Measurements from ENCODE around the gene HMX3.

HMX3 gene

DNA sequence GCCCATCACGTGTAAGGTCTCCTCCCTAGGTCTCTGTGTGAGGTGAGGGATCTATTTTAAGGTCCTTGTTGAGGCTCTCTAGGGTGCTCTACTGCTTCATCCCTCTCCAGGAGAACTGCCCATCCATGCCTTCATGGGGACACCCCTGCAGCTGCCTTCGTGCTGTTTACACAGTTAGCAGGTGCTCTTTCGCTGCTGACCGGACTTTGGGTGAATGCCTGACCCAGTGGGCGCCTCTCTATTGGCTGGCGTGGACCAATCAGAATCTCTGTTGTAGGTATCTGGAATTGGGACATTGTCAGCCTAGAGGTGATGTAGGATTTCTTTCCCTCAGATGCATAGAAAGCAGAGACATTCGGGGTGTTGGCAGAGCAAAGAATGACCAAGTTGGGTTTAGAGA is 38.7 kb upstream of the HMX3 start:
- TF ChIP-seq, protein P1, sequence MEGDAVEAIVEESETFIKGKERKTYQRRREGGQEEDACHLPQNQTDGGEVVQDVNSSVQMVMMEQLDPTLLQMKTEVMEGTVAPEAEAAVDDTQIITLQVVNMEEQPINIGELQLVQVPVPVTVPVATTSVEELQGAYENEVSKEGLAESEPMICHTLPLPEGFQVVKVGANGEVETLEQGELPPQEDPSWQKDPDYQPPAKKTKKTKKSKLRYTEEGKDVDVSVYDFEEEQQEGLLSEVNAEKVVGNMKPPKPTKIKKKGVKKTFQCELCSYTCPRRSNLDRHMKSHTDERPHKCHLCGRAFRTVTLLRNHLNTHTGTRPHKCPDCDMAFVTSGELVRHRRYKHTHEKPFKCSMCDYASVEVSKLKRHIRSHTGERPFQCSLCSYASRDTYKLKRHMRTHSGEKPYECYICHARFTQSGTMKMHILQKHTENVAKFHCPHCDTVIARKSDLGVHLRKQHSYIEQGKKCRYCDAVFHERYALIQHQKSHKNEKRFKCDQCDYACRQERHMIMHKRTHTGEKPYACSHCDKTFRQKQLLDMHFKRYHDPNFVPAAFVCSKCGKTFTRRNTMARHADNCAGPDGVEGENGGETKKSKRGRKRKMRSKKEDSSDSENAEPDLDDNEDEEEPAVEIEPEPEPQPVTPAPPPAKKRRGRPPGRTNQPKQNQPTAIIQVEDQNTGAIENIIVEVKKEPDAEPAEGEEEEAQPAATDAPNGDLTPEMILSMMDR (IDR thresholded peaks at IDR 0.05; ENCODE audit: low read depth, low read length) = no peak
- no peak for DNase-seq (ENCODE audit: extremely low read depth, low read depth)

DNA sequence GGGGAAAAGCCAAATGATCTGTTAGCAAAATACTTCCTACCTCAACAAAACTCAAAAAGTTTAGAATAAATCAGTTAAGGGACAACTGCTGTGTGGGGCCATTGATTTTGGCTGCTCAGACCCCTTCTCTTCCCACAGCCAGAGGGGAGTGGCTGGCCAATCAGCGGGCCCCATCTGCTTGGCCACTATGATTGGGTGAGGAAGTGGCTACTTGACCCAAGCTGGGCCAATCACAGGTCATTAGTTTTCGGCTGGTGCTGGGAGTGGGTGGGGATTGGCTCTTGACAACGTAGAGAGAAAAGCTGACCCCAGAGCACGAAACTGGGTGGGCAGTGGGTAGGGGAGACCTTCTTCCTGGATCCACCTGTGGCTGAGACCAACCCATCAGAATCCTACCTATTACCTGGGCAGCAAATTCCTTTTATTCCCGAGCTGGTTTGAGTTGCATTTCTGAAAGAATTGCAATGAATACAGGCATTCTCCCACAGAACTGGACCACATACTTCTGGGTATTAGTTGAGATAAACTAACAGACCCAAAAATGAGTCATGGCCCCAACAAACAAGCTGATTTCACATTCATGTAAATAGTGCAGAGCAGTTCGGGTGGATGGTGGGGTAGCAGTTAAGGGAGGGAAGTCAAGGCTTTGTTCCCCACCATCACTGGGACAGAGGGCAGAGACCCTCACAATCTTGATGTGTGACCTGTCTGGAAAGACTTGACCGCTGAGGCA is 35.6 kb upstream of the HMX3 start:
- no peak for DNase-seq (ENCODE audit: extremely low read depth, low read depth)

DNA sequence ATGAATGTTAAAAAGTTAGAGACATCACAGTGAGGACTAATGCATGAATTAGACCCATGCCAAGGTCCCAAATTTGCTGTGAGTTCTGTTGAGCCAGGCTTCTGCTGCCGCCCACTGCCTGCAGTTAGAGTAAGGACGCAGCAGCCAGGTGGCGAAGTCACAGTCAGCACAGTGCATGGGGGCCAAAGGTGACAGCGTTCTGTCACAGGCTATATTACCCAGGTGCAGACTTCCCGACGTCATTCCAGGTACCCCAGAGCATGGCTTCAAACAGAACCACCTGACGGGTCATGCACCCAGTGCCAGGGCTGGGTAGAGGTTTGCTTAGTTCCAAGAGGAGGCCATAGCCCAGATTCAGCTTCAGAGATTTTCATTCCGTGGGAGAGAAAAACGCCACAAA is 33.9 kb upstream of the HMX3 start:
- TF ChIP-seq, protein P1 (IDR thresholded peaks at IDR 0.05; ENCODE audit: low read depth, low read length) = no peak
- DNase-seq (ENCODE audit: extremely low read depth, low read depth) = no peak

More for the DNA sequence above, 35.6 kb upstream of the HMX3 start:
- TF ChIP-seq, protein P1 (IDR thresholded peaks at IDR 0.05; ENCODE audit: low read depth, low read length) = no peak

DNA sequence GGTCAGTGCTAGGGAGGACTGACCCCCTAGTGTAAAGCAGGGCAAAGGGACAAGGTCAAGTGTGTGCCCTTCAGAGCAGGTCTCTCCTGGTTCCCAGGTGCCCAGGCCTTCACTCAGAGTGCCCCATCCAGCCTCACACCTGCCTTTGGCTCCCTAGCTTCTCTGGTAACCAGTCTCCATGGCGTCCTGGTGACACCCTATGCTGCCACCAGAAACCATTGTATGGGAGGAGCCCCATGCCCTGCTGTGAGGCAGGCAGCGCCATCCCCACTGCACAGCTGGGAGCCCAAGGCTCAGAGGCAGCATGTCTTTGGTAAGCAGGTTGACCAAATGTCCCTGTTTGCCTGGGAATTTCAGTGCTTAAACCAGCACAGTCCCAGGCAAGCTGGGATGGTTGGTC is 33.1 kb upstream of the HMX3 start:
- TF ChIP-seq, protein P1 (IDR thresholded peaks at IDR 0.05; ENCODE audit: low read depth, low read length) = no peak

DNA sequence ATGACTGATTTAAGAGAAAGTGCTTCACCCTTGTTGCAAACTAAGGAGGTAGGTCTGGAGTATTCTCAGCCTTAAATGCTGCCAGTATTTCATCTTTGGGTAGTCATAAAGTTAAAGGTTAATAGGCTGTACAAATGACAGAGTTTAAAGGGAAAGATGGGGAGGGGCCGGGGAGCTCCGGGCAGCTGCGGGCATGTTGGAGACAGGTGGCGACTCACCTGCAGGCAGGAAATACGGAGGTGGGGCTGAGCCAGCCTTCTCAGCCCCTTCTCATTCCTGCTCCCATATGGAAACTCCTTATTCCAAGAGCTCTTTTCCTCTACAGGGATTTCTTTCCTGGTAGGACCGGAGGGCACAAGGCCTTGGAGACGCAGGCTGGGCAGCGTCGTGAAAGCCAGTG is 31.8 kb upstream of the HMX3 start:
- DNase-seq (ENCODE audit: extremely low read depth, low read depth) = no peak
- TF ChIP-seq, protein P1 (IDR thresholded peaks at IDR 0.05; ENCODE audit: low read depth, low read length) = no peak

More for the DNA sequence above, 33.1 kb upstream of the HMX3 start:
- DNase-seq (ENCODE audit: extremely low read depth, low read depth) = no peak

DNA sequence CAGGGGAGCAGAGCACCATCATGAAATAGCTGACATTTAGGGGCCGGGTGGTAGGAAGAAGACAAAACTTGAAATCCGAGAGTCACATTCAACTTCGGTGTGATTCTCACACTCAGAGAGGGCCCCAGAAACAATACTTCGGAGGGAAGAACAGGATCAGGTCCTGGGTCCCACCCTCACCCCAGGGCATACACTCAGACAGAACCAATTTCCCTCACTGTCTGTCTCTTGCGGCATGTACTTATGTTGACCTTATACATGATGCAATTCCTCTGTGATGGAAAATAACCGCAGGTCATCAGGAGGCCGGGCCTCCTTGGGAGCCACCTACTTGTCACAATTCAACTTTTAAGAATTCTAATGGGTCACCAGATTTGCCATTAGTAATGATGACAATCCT is 26.3 kb upstream of the HMX3 start:
- no peak for DNase-seq (ENCODE audit: extremely low read depth, low read depth)
- TF ChIP-seq, protein P1 (IDR thresholded peaks at IDR 0.05; ENCODE audit: low read depth, low read length) = no peak

DNA sequence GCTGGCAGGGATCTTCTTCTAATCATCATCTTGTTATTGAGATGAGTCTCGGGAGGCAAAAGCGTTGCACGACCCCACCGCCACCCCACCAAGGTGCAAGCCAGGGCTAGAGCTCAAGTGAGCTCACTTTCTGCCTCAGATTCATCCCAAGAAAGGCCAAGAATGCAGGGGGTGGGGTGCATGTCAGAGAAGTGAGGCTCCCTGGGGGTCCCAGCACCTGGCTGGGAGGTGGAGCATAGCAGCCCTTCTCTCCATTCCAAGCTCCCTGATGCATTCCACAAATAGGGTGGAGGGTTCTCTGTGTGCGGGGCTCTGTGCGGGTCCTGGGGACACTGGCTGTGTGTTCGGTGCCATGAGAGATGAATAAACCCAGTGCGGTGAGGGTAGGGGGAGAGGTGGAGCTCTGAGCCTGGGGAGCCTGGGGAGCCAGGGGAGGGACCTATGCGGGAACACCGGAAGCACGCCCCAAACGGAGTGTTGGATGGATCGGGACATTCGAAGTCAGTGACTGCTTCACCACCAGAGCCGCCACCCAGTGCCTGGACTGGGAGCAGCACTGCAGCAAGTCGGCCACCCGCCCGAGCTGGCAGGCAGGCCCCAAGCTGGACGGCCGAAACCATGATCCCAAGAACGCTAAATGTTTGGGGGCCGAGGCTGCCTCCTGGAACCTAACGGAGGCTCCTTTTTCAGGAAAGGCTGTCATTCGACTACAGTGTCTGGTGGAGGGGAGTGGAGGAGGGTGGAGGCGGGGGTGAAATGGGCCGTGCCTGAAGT is 17.9 kb upstream of the HMX3 start:
- TF ChIP-seq, protein P1 (IDR thresholded peaks at IDR 0.05; ENCODE audit: low read depth, low read length) = no peak
- DNase-seq (ENCODE audit: extremely low read depth, low read depth) = no peak

All from AG09319 (cell line).